GM12891 (cell line): ENCODE results near the gene MBOAT2.

Source experiments
- PAX5 ChIP-seq: IDR thresholded peaks from 2 replicates; pipeline ENCODE4 v1.6.1; 2011; ENCODE audit warnings: low read length, moderate library complexity, mild to moderate bottlenecking; ENCODE audit not compliant: insufficient read depth, severe bottlenecking
- POLR2A ChIP-seq: IDR thresholded peaks from 2 replicates; pipeline ENCODE4 v1.6.1; 2011; ENCODE audit warnings: low read depth, low read length, control low read depth
- POLR2AphosphoS5 ChIP-seq: IDR thresholded peaks from 2 replicates; pipeline ENCODE4 v1.6.1; 2011; ENCODE audit warnings: low read depth, low read length, control low read depth
- POU2F2 ChIP-seq: IDR thresholded peaks from 2 replicates; pipeline ENCODE4 v1.6.1; 2011; ENCODE audit warnings: low read depth, mild to moderate bottlenecking, control low read depth, low read length, moderate library complexity
- SPI1 ChIP-seq: IDR thresholded peaks from 2 replicates; pipeline ENCODE4 v1.6.1; 2011; ENCODE audit warnings: low read depth, low read length, control low read depth
- TAF1 ChIP-seq: IDR thresholded peaks from 2 replicates; pipeline ENCODE4 v1.6.1; 2011; ENCODE audit warnings: low read depth, low read length, control low read depth

GRCh38 chr2:8848328-8849100 is 155.0 kb downstream of the MBOAT2 start:
- TF ChIP-seq TAF1: no peak
- TF ChIP-seq POLR2A: no peak
- no peak for TF ChIP-seq POLR2AphosphoS5
- TF ChIP-seq PAX5: no peak
- no peak for TF ChIP-seq SPI1
- no peak for TF ChIP-seq POU2F2
